WERI-Rb-1 (cell line): Measurements from ENCODE around the gene COBL.

ENCODE experiments used
- DNase-seq: peaks from one replicate; pipeline ENCODE4 v3.0.0-alpha.2; 2020
- H3K27ac ChIP-seq: fragments of 250-450 bp; sonication (Bioruptor Pico); 2 replicates; pipeline ENCODE4 v1.5.1; 2020; ENCODE audit warnings: mild to moderate bottlenecking, moderate library complexity
- H3K27me3 ChIP-seq: fragments of 250-450 bp; sonication (Bioruptor Pico); 2 replicates; pipeline ENCODE4 v1.5.1; 2021; ENCODE audit warnings: mild to moderate bottlenecking, low read depth, moderate library complexity; ENCODE audit not compliant: insufficient read depth, severe bottlenecking
- H3K36me3 ChIP-seq: fragments of 250-450 bp; sonication (Bioruptor Pico); 2 replicates; pipeline ENCODE4 v1.5.1; 2020; ENCODE audit warnings: mild to moderate bottlenecking, moderate library complexity
- H3K4me3 ChIP-seq: 2 replicates; pipeline ENCODE4 v1.5.1; 2011; ENCODE audit warnings: low read depth, mild to moderate bottlenecking, control low read depth, low read length
- H3K9me3 ChIP-seq: fragments of 250-450 bp; sonication (Bioruptor Pico); 2 replicates; pipeline ENCODE4 v1.5.1; 2021; ENCODE audit warnings: mild to moderate bottlenecking, moderate library complexity; ENCODE audit not compliant: severe bottlenecking
- CTCF ChIP-seq: IDR thresholded peaks from 2 replicates; pipeline ENCODE4 v1.5.1; 2011; ENCODE audit warnings: low read depth, mild to moderate bottlenecking, control low read depth, inconsistent platforms, low read length

COBL gene

GRCh38 chr7:51286401-51286800 is 30.2 kb downstream of the COBL start:
- Histone ChIP-seq H3K9me3 (peaks cover 6% of the 10 kb centered on the region), H3K36me3 (no peaks in the 10 kb centered on the region), H3K4me3 (no peak overlapping the region), H3K27ac (no peak overlapping the region), H3K27me3 (no peaks in the 10 kb centered on the region)
- DNase-seq: no peak
- TF ChIP-seq CTCF: no peak

GRCh38 chr7:51280156-51280555 is 36.5 kb downstream of the COBL start:
- H3K9me3 ChIP-seq: peaks cover 6% of the 10 kb centered on the region
- peak overlapping the region; percentile 88 for H3K27ac ChIP-seq
- no peak for DNase-seq
- TF ChIP-seq CTCF: no peak
- no peaks in the 10 kb centered on the region for H3K27me3 ChIP-seq
- H3K4me3 ChIP-seq: no peak overlapping the region
- H3K36me3 ChIP-seq: no peaks in the 10 kb centered on the region

GRCh38 chr7:51279391-51280023 is 37.1 kb downstream of the COBL start:
- no peaks in the 10 kb centered on the region for H3K36me3 ChIP-seq
- H3K27me3 ChIP-seq: no peaks in the 10 kb centered on the region
- peak overlapping the region; percentile 88 for H3K27ac ChIP-seq
- no peak for TF ChIP-seq CTCF
- H3K4me3 ChIP-seq: no peak overlapping the region
- peaks cover 6% of the 10 kb centered on the region for H3K9me3 ChIP-seq
- no peak for DNase-seq

- DNase-seq: peak; percentile 80
- no peak for TF ChIP-seq CTCF
- Histone ChIP-seq H3K9me3 (peaks cover 5% of the 10 kb centered on the region), H3K27ac (peak overlapping the region; percentile 88), H3K4me3 (peak overlapping the region; percentile 14), H3K27me3 (no peaks in the 10 kb centered on the region), H3K36me3 (no peaks in the 10 kb centered on the region)
Measured at GRCh38 chr7:51278797-51279196, 37.8 kb downstream of the COBL start.

DNA sequence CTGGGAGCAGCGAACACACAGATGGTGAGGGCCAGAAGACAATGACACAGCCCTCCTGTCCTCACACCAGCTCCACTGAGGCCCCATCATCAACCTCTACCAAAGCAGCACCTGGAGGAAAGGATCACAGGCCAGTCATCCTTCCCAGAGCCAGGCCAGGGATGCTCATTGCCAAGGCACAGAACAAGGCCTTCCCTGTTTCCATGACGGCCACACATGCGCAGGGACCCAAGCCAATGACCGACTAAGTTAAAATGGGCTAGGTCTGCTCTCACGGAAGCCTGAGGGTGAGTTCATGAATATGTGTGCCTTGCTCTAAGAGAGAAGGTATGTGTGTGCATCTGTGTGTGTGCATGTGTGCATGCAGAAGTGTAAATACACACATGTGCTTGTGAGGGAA is 39.6 kb downstream of the COBL start:
- Histone ChIP-seq H3K27ac (peak overlapping the region; percentile 88), H3K27me3 (no peaks in the 10 kb centered on the region), H3K4me3 (no peak overlapping the region), H3K9me3 (no peaks in the 10 kb centered on the region), H3K36me3 (no peaks in the 10 kb centered on the region)
- DNase-seq: no peak
- TF ChIP-seq CTCF: no peak

GRCh38 chr7:51276091-51276605 is 40.5 kb downstream of the COBL start:
- no peak for DNase-seq

More at GRCh38 chr7:51276091-51276605, 40.5 kb downstream of the COBL start:
- no peak overlapping the region for H3K4me3 ChIP-seq
- no peak for TF ChIP-seq CTCF
- H3K9me3 ChIP-seq: no peaks in the 10 kb centered on the region
- H3K27me3 ChIP-seq: no peaks in the 10 kb centered on the region
- H3K36me3 ChIP-seq: no peaks in the 10 kb centered on the region
- peak overlapping the region; percentile 88 for H3K27ac ChIP-seq
